GM23338 (cell line): ENCODE results near the gene MINDY4. TPM values are rescaled to one million over a fixed set of nuclear protein-coding genes. Genes with fewer than 3 reads are reported as not detected.

Source experiments
- ATAC-seq: fragments of 200-7000 bp; cut with Tn5 transposase; 3 replicates; pipeline ENCODE4 v1.9.1; 2020
- DNase-seq: peaks from one replicate; pipeline ENCODE4 v3.0.0-alpha.2; 2015; ENCODE audit warnings: low spot score
- H2AFZ ChIP-seq: fragments of 200-600 bp; sonication (generic); 2 replicates; pipeline ENCODE4 v1.8.0; 2016; ENCODE audit warnings: antibody characterized with exemption, mild to moderate bottlenecking, moderate library complexity
- H3F3A ChIP-seq: fragments of 200-600 bp; sonication (generic); replicated peaks from 2 replicates; pipeline ENCODE4 v1.8.0; 2017; ENCODE audit warnings: antibody characterized with exemption, mixed run types, low read depth
- H3K27ac ChIP-seq: fragments of 200-600 bp; sonication (generic); 2 replicates; pipeline ENCODE4 v1.6.1; 2016; ENCODE audit warnings: low read depth
- H3K27me3 ChIP-seq: fragments of 200-600 bp; sonication (generic); 2 replicates; pipeline ENCODE4 v1.8.0; 2016; ENCODE audit warnings: mild to moderate bottlenecking, mixed run types, moderate library complexity; ENCODE audit not compliant: insufficient read depth
- H3K36me3 ChIP-seq: fragments of 200-600 bp; sonication (generic); 2 replicates; pipeline ENCODE4 v1.8.0; 2016; ENCODE audit warnings: mild to moderate bottlenecking; ENCODE audit not compliant: insufficient read depth
- H3K4me1 ChIP-seq: fragments of 200-600 bp; sonication (generic); 2 replicates; pipeline ENCODE4 v1.8.0; 2016; ENCODE audit warnings: mild to moderate bottlenecking, moderate library complexity; ENCODE audit not compliant: insufficient read depth
- H3K4me2 ChIP-seq: fragments of 200-600 bp; sonication (generic); 2 replicates; pipeline ENCODE4 v1.7.1; 2017; ENCODE audit warnings: mixed run types
- H3K4me3 ChIP-seq: fragments of 200-600 bp; sonication (generic); 2 replicates; pipeline ENCODE4 v1.6.1; 2016; ENCODE audit warnings: mixed run types
- H3K79me2 ChIP-seq: fragments of 200-600 bp; sonication (generic); replicated peaks from 2 replicates; pipeline ENCODE4 v1.8.0; 2017; ENCODE audit warnings: mild to moderate bottlenecking; ENCODE audit not compliant: insufficient read depth
- H3K9me2 ChIP-seq: fragments of 200-600 bp; sonication (generic); 2 replicates; pipeline ENCODE4 v1.8.0; 2017; ENCODE audit not compliant: insufficient read depth
- H4K20me1 ChIP-seq: fragments of 200-600 bp; sonication (generic); replicated peaks from 2 replicates; pipeline ENCODE4 v1.8.0; 2017; ENCODE audit warnings: mild to moderate bottlenecking; ENCODE audit not compliant: insufficient read depth
- H3K27ac Mint-ChIP-seq: 2 replicates; pipeline ENCODE4 v1.8.0; 2020; ENCODE audit warnings: inconsistent platforms, mild to moderate bottlenecking, moderate library complexity, mixed read lengths
- H3K27me3 Mint-ChIP-seq: 3 replicates; pipeline ENCODE4 v1.8.0; 2022; ENCODE audit warnings: low read depth, mild to moderate bottlenecking, moderate library complexity, mixed read lengths, inconsistent platforms; ENCODE audit not compliant: insufficient read depth, poor library complexity
- H3K36me3 Mint-ChIP-seq: 3 replicates; pipeline ENCODE4 v1.8.0; 2021; ENCODE audit warnings: low read depth, mild to moderate bottlenecking, inconsistent platforms, moderate library complexity, mixed read lengths
- H3K4me1 Mint-ChIP-seq: 3 replicates; pipeline ENCODE4 v1.8.0; 2020; ENCODE audit warnings: mild to moderate bottlenecking, inconsistent platforms, mixed read lengths
- H3K4me3 Mint-ChIP-seq: 3 replicates; pipeline ENCODE4 v1.8.0; 2021; ENCODE audit warnings: moderate library complexity, mild to moderate bottlenecking, inconsistent platforms, mixed read lengths
- H3K9me3 Mint-ChIP-seq: 3 replicates; pipeline ENCODE4 v1.8.0; 2020; ENCODE audit warnings: moderate library complexity, mild to moderate bottlenecking, inconsistent platforms, mixed read lengths
- CREB1 ChIP-seq: fragments of 250-450 bp; sonication (Bioruptor Pico); IDR thresholded peaks from 2 replicates; pipeline ENCODE4 v1.5.0; 2020; ENCODE audit warnings: low read depth, mild to moderate bottlenecking, moderate library complexity
- EZH2 ChIP-seq: fragments of 200-600 bp; sonication (generic); IDR thresholded peaks from one replicate; pipeline ENCODE4 v1.8.0; 2017; ENCODE audit warnings: antibody characterized with exemption, mild to moderate bottlenecking, low read depth; ENCODE audit not compliant: unreplicated experiment
- EZH2phosphoT487 ChIP-seq: fragments of 200-600 bp; sonication (generic); IDR thresholded peaks from one replicate; pipeline ENCODE4 v1.8.1; 2018; ENCODE audit warnings: antibody characterized with exemption; ENCODE audit not compliant: unreplicated experiment
- JUNB ChIP-seq: IDR thresholded peaks from one replicate; pipeline ENCODE4 v1.6.1; 2016; ENCODE audit warnings: antibody characterized with exemption; ENCODE audit not compliant: unreplicated experiment
- NANOG ChIP-seq: IDR thresholded peaks from 2 replicates; pipeline ENCODE4 v1.6.1; 2016; ENCODE audit warnings: antibody characterized with exemption, borderline replicate concordance
- ZNF114 ChIP-seq: fragments of 250-450 bp; sonication (Bioruptor Pico); IDR thresholded peaks from 2 replicates; pipeline ENCODE4 v1.5.0; 2020; ENCODE audit warnings: mild to moderate bottlenecking, moderate library complexity
- ZNF331 ChIP-seq: fragments of 250-450 bp; sonication (Bioruptor Pico); IDR thresholded peaks from 2 replicates; pipeline ENCODE4 v1.5.0; 2020; ENCODE audit warnings: low read depth, mild to moderate bottlenecking, moderate library complexity
- ZNF462 ChIP-seq: fragments of 250-450 bp; sonication (Bioruptor Pico); IDR thresholded peaks from 2 replicates; pipeline ENCODE4 v1.5.0; 2020; ENCODE audit warnings: mild to moderate bottlenecking, moderate library complexity
- polyA plus RNA-seq: library from polyadenylated mRNA; unstranded; fragments of >200 nt; fragmentation: Nextera tagmentation; extraction: Ambion mirVana; gene quantifications from 2 replicates; pipeline ENCODE4 v1.2.1, GENCODE V29; 2016
- total RNA-seq: library from RNA; depleted of rRNA; stranded (reverse); fragments of >200 nt; shearing (Covaris generic); gene quantifications from 2 replicates; pipeline ENCODE4 v1.2.3, GENCODE V29; 2014
- TF ChIP-seq, protein P1 (sequence below), 2 experiments: fragments of 200-600 bp in 1 of 2; sonication (generic) in 1 of 2; conservative IDR thresholded peaks; 2 replicates each; pipeline versions ENCODE4 v1.5.1 to v1.6.1; 2016 to 2017; ENCODE audit warnings: antibody characterized with exemption in 2 of 2, low read depth in 2 of 2, mild to moderate bottlenecking in 2 of 2, moderate library complexity in 1 of 2
- TF ChIP-seq, protein P2 (sequence below): IDR thresholded peaks from one replicate; pipeline ENCODE4 v1.6.1; 2018; ENCODE audit warnings: antibody characterized with exemption; ENCODE audit not compliant: unreplicated experiment
- TF ChIP-seq, protein P3 (sequence below): IDR thresholded peaks from 2 replicates; pipeline ENCODE4 v1.6.1; 2016; ENCODE audit warnings: antibody characterized with exemption

Gene MINDY4
- total and polyA plus RNA-seq, 2 experiments from 2014 or later: 1.7 to 4.4 TPM

DNA sequence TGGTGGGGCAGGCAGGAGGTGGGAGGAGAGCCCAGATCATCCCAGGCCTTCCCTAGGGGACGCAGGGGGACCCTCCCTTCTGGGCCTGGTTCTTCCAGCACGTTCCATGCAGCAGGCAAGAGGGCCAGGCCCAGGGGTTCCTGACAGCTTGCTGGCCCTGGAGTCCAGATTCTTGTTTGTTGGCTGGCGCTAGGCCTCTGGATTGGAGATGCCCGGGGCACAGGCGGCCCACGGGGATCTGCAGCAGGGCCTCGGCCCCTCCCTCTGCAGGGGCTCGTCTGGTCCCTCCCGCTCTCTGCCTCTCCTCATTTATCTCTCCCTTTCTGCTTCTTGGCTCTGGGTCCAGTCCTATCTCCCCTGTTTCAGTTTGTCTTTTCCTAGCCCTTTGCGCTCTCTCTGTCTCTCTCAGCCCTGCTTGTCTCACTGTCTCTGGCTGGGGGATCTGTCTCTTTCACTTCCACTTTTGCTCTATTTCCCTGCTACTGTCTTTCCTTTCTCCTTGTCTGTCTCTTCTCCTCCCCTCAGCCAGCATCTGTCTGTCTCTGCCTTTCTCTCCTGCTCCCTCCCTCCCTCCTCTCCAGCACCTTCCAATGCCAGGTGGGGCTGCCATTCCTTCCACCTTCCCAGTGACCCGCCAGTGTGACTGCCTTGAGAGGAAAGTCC is 139.3 kb downstream of the MINDY4 start (continued):
- TF ChIP-seq ZNF462 (CRISPR knock-in tag) (no peak), ZNF331 (CRISPR knock-in tag) (no peak), CREB1 (CRISPR knock-in tag) (no peak), ZNF114 (CRISPR knock-in tag) (no peak), NANOG (no peak), EZH2 (no peak)

DNA sequence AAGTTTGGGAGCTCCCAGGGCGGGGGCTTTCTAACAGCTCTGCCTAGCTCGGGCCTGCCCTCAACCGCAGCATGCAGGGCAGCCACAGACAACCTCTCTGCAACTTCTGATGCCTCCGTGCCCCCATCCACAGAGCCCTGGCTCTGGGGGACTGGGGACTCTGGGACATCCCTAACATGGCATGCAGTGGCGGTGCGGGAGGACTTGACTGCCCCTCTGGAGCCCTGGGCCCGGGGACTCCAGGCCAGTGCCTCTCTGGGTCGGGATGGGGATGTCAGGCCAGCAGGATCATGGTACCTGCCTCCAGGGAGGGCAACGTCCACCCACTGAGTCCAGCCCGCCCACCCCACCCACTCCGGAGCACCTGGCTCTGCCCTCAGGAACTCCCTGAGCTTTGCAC is 139.9 kb downstream of the MINDY4 start:
- no peak for DNase-seq
- Histone ChIP-seq H3F3A (no peaks in the 10 kb centered on the region), H2AFZ (no peak overlapping the region), H3K27ac (no peak overlapping the region), H3K4me3 (no peak overlapping the region), H4K20me1 (no peaks in the 10 kb centered on the region), H3K36me3 (no peaks in the 10 kb centered on the region), H3K79me2 (no peaks in the 10 kb centered on the region), H3K27me3 (no peaks in the 10 kb centered on the region), H3K4me1 (no peaks in the 10 kb centered on the region), H3K9me2 (no peaks in the 10 kb centered on the region), H3K4me2 (no peak overlapping the region)
- Mint-ChIP-seq H3K36me3 (no peaks in the 10 kb centered on the region; the same call in 2 of the 3 replicates), H3K9me3 (no peaks in the 10 kb centered on the region), H3K4me3 (no peak overlapping the region), H3K27me3 (peaks cover 10% of the 10 kb centered on the region), H3K4me1 (peaks cover 24% of the 10 kb centered on the region), H3K27ac (no peak overlapping the region)
- no peak for ATAC-seq
- TF ChIP-seq NANOG (no peak), JUNB (no peak), EZH2phosphoT487 (no peak), ZNF331 (CRISPR knock-in tag) (no peak), CREB1 (CRISPR knock-in tag) (no peak), ZNF114 (CRISPR knock-in tag) (no peak)
- TF ChIP-seq, protein P1, sequence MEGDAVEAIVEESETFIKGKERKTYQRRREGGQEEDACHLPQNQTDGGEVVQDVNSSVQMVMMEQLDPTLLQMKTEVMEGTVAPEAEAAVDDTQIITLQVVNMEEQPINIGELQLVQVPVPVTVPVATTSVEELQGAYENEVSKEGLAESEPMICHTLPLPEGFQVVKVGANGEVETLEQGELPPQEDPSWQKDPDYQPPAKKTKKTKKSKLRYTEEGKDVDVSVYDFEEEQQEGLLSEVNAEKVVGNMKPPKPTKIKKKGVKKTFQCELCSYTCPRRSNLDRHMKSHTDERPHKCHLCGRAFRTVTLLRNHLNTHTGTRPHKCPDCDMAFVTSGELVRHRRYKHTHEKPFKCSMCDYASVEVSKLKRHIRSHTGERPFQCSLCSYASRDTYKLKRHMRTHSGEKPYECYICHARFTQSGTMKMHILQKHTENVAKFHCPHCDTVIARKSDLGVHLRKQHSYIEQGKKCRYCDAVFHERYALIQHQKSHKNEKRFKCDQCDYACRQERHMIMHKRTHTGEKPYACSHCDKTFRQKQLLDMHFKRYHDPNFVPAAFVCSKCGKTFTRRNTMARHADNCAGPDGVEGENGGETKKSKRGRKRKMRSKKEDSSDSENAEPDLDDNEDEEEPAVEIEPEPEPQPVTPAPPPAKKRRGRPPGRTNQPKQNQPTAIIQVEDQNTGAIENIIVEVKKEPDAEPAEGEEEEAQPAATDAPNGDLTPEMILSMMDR (conservative IDR thresholded peaks at IDR 0.05; ENCODE audit: low read depth in 2 of 2): no peak
- TF ChIP-seq, protein P2, sequence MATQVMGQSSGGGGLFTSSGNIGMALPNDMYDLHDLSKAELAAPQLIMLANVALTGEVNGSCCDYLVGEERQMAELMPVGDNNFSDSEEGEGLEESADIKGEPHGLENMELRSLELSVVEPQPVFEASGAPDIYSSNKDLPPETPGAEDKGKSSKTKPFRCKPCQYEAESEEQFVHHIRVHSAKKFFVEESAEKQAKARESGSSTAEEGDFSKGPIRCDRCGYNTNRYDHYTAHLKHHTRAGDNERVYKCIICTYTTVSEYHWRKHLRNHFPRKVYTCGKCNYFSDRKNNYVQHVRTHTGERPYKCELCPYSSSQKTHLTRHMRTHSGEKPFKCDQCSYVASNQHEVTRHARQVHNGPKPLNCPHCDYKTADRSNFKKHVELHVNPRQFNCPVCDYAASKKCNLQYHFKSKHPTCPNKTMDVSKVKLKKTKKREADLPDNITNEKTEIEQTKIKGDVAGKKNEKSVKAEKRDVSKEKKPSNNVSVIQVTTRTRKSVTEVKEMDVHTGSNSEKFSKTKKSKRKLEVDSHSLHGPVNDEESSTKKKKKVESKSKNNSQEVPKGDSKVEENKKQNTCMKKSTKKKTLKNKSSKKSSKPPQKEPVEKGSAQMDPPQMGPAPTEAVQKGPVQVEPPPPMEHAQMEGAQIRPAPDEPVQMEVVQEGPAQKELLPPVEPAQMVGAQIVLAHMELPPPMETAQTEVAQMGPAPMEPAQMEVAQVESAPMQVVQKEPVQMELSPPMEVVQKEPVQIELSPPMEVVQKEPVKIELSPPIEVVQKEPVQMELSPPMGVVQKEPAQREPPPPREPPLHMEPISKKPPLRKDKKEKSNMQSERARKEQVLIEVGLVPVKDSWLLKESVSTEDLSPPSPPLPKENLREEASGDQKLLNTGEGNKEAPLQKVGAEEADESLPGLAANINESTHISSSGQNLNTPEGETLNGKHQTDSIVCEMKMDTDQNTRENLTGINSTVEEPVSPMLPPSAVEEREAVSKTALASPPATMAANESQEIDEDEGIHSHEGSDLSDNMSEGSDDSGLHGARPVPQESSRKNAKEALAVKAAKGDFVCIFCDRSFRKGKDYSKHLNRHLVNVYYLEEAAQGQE: no peak
- TF ChIP-seq, protein P3, sequence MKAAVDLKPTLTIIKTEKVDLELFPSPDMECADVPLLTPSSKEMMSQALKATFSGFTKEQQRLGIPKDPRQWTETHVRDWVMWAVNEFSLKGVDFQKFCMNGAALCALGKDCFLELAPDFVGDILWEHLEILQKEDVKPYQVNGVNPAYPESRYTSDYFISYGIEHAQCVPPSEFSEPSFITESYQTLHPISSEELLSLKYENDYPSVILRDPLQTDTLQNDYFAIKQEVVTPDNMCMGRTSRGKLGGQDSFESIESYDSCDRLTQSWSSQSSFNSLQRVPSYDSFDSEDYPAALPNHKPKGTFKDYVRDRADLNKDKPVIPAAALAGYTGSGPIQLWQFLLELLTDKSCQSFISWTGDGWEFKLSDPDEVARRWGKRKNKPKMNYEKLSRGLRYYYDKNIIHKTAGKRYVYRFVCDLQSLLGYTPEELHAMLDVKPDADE: no peak
